ENCODE results near the gene MRPS7.

The MRPS7 gene

DNA sequence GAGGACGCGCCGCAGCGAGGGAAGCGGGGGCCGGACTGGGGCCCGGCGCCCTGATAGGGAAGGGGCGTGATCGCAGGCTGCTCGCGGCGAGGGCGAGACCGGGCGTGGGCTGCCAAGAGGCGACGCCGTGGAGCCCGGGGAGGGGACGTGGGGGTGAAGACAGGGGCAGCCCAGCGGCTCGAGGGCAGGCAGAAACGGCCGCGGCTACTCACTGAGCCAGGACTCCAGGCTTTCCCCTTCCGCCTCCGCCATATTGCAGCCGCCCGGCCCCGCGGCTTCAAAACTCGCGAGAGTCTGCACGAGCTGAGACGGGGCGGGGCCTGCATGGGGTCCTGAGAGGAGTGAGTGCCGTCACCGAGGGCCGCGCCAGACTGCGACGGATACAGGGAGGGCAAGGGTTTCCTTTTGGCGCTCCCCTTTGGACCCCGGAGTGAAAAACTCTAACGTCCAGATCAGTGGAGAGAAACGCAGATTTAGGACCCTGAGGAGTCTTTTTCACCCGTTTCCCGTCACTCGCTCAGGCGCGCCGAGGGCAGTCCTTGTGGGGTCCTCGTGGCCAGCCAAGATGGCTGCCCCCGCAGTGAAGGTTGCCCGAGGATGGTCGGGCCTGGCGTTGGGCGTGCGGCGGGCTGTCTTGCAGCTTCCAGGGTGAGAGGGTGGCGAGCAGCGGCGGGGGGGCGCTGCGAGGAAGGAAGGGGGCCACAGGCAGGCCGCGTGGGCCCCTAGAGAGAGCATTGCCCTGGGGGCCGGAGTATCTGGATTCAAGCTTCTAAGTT lies at the start of gene MRPS7, which contains the start of gene GGA3:
Gene MRPS7, plus strand, starts transcription at position 544 of the 776 bp plus-strand sequence. Its CDS starts 22 bp downstream, at position 566.
Gene GGA3, minus strand, starts transcription at position 271 of the 776 bp plus-strand sequence. Its CDS starts 19 bp downstream, at position 252.
- Histone ChIP-seq H3K9me3 (ENCODE audit: control insufficient read depth, low read length) (no peaks in the 10 kb centered on the region), H3K9ac (ENCODE audit: low read length) (peak within 1 kb of the TSS; percentile 99), H3K36me3 (ENCODE audit: control insufficient read depth, insufficient read depth, low read length, severe bottlenecking) (peaks cover 26% of the 10 kb centered on the region), H3K4me1 (ENCODE audit: control insufficient read depth, insufficient read depth, low read length) (peaks cover 29% of the 10 kb centered on the region), H3K4me3 (ENCODE audit: low read length) (peak within 1 kb of the TSS; percentile 98), H3K27me3 (replicated peaks; ENCODE audit: control insufficient read depth, insufficient read depth, low read length) (no peaks in the 10 kb centered on the region)
- DNase-seq (ENCODE audit: low read depth) = peak; percentile 99

DNA sequence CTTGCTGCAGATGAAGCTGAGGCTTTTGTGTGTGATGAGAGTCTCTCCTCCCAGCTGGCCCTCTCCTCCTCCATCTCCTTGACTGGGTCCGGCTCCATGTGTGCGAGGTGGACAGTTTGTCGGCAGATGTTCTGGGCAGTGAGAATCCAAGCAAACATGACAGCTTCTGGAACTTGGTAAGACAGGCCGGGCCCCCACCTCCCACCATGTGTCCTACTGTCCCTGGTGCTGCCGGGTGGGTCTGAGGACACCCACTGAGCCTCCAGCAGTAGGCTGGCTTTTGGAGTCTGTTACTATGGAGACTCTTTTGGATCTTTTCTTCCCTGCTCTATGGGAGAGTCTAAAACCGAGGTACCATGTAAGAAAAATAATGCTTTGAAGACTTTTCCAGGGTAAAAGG lies 43.5 kb upstream of the MRPS7 start:
- Histone ChIP-seq H3K27me3 (replicated peaks; ENCODE audit: control insufficient read depth, insufficient read depth, low read length) (no peaks in the 10 kb centered on the region), H3K4me3 (ENCODE audit: low read length) (no peak overlapping the region), H3K4me1 (ENCODE audit: control insufficient read depth, insufficient read depth, low read length) (no peaks in the 10 kb centered on the region), H3K9me3 (ENCODE audit: control insufficient read depth, low read length) (no peaks in the 10 kb centered on the region), H3K9ac (ENCODE audit: low read length) (no peak overlapping the region), H3K36me3 (ENCODE audit: control insufficient read depth, insufficient read depth, low read length, severe bottlenecking) (peaks cover 77% of the 10 kb centered on the region)
- no peak for DNase-seq (ENCODE audit: low read depth)

DNA sequence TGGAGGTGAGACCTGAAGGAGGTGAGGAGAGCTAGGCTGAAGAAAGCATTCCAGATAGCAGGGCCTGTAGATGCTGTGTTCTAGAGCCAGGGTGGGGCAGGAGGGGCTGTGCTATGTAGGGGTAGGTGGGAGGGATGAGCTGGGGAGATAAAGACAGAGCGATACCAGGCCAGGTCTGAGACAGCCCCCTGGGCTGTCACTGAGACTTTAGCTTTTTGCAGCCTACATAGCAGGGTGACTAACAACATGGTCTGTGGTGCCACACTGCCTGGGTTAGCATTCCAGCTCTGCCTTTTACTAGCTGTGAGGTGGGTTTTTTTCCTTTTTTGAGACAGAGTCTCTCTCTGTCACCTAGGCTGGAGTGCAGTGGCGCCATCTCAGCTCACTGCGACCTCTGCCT lies 41.9 kb upstream of the MRPS7 start:
- DNase-seq (ENCODE audit: low read depth) = no peak
- no peak overlapping the region for H3K4me3 ChIP-seq (ENCODE audit: low read length)
- H3K9me3 ChIP-seq (ENCODE audit: control insufficient read depth, low read length) = no peaks in the 10 kb centered on the region
- H3K36me3 ChIP-seq (ENCODE audit: control insufficient read depth, insufficient read depth, low read length, severe bottlenecking) = peaks cover 65% of the 10 kb centered on the region
- H3K9ac ChIP-seq (ENCODE audit: low read length) = no peak overlapping the region
- H3K4me1 ChIP-seq (ENCODE audit: control insufficient read depth, insufficient read depth, low read length) = no peaks in the 10 kb centered on the region
- H3K27me3 ChIP-seq (replicated peaks; ENCODE audit: control insufficient read depth, insufficient read depth, low read length) = no peaks in the 10 kb centered on the region

DNA sequence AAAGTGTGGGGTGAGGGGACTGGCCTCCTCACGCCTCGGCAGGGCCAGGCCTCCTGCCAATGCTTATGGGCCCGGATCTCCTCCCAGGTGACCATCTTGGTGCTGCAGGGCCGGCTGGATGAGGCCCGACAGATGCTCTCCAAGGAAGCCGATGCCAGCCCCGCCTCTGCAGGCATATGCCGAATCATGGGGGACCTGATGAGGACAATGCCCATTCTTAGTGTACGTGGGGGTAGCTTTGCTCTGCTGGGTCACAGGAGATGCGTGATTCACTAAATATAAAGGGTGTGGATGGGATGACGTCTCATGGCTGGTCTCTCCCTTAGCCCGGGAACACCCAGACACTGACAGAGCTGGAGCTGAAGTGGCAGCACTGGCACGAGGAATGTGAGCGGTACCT lies 36.7 kb upstream of the MRPS7 start:
- Histone ChIP-seq H3K4me3 (ENCODE audit: low read length) (no peak overlapping the region), H3K9ac (ENCODE audit: low read length) (no peak overlapping the region), H3K4me1 (ENCODE audit: control insufficient read depth, insufficient read depth, low read length) (peaks cover 21% of the 10 kb centered on the region), H3K36me3 (ENCODE audit: control insufficient read depth, insufficient read depth, low read length, severe bottlenecking) (peaks cover 46% of the 10 kb centered on the region), H3K27me3 (replicated peaks; ENCODE audit: control insufficient read depth, insufficient read depth, low read length) (no peaks in the 10 kb centered on the region), H3K9me3 (ENCODE audit: control insufficient read depth, low read length) (no peaks in the 10 kb centered on the region)
- no peak for DNase-seq (ENCODE audit: low read depth)

DNA sequence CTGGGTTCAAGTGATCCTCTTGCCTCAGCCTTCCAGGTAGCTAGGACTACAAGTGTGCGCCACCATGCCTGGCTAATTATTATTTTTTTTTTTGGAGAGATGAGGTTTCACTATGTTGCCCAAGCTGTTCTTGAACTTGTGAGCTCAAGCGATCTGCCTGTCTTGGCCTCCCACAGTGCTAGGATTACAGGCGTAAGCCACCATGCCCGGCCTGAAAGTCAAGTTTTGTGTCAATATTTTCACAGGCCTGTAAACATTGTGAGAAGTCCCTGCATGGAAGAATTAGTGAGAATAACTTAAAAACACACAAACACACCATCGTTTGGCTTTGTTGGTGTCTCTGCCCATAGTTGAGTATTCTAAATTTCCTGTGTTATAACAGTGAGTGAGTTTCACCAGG lies 34.0 kb upstream of the MRPS7 start:
- Histone ChIP-seq H3K27me3 (replicated peaks; ENCODE audit: control insufficient read depth, insufficient read depth, low read length) (no peaks in the 10 kb centered on the region), H3K4me3 (ENCODE audit: low read length) (no peak overlapping the region), H3K9me3 (ENCODE audit: control insufficient read depth, low read length) (no peaks in the 10 kb centered on the region), H3K36me3 (ENCODE audit: control insufficient read depth, insufficient read depth, low read length, severe bottlenecking) (peaks cover 56% of the 10 kb centered on the region), H3K4me1 (ENCODE audit: control insufficient read depth, insufficient read depth, low read length) (peaks cover 21% of the 10 kb centered on the region), H3K9ac (ENCODE audit: low read length) (peak overlapping the region; percentile 62)
- no peak for DNase-seq (ENCODE audit: low read depth)

DNA sequence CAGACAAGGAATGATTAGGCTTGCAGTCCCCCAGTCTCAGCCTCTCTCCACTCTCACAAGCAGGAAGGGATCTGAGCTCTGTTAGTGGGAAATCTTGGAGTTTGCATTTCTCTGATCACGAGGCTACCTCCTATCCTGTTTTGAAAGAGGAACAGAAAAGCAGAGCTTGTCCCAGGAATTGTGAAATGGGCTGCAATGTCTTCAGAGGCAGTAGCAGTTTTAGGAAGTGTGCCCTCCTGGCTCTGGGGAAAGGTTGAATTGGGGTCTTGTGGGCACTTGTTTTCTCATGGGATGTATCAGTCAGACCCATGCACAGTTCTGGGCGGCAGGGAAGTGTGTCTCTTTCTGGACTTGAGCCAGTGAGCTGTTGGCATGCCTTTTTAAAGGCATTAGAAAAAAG lies 33.4 kb upstream of the MRPS7 start:
- H3K27me3 ChIP-seq (replicated peaks; ENCODE audit: control insufficient read depth, insufficient read depth, low read length) = no peaks in the 10 kb centered on the region
- peaks cover 57% of the 10 kb centered on the region for H3K36me3 ChIP-seq (ENCODE audit: control insufficient read depth, insufficient read depth, low read length, severe bottlenecking)
- DNase-seq (ENCODE audit: low read depth) = no peak
- no peaks in the 10 kb centered on the region for H3K9me3 ChIP-seq (ENCODE audit: control insufficient read depth, low read length)
- peaks cover 21% of the 10 kb centered on the region for H3K4me1 ChIP-seq (ENCODE audit: control insufficient read depth, insufficient read depth, low read length)
- peak overlapping the region; percentile 65 for H3K9ac ChIP-seq (ENCODE audit: low read length)
- H3K4me3 ChIP-seq (ENCODE audit: low read length) = no peak overlapping the region

DNA sequence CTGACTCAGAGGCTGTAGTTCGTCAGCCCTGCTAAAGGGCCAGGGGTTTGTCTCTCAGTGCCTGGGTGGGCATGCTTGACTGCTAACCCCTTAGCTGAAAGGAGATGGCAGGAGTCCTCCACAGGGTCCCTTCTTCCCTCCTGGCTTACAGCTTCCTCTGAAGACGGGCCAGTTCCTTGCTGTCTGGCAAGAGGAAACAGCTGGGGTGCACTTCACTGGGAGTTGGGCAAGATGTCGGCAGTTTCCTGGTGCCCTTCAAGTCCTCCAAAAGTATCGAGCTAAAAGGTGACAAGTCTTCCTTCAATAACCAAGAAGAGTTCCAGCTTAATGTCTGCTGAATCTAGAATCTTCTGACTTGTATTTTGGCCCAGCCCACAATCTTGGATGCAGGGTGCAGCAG lies 32.8 kb upstream of the MRPS7 start:
- DNase-seq (ENCODE audit: low read depth) = no peak
- H3K36me3 ChIP-seq (ENCODE audit: control insufficient read depth, insufficient read depth, low read length, severe bottlenecking) = peaks cover 57% of the 10 kb centered on the region
- H3K4me3 ChIP-seq (ENCODE audit: low read length) = no peak overlapping the region
- no peaks in the 10 kb centered on the region for H3K27me3 ChIP-seq (replicated peaks; ENCODE audit: control insufficient read depth, insufficient read depth, low read length)
- H3K9me3 ChIP-seq (ENCODE audit: control insufficient read depth, low read length) = no peaks in the 10 kb centered on the region
- peak overlapping the region; percentile 65 for H3K9ac ChIP-seq (ENCODE audit: low read length)
- peaks cover 21% of the 10 kb centered on the region for H3K4me1 ChIP-seq (ENCODE audit: control insufficient read depth, insufficient read depth, low read length)

DNA sequence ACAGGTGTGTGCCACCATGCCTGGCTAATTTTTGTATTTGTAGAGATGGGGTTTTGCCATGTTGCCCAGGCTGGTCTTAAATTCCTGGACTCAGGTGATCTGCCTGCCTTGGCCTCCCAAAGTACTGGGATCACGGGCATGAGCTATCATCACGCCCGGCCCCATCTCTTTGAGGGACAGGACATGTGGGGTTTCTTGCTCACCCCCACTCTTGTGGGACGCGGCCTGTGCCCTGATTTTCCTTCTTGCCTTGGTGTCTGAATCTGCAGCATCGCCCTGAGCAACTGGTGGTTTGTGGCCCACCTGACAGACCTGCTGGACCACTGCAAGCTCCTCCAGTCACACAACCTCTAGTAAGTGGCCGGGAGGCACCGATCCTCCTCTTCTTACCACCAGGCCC lies 30.6 kb upstream of the MRPS7 start:
- no peaks in the 10 kb centered on the region for H3K9me3 ChIP-seq (ENCODE audit: control insufficient read depth, low read length)
- H3K4me3 ChIP-seq (ENCODE audit: low read length) = no peak overlapping the region
- H3K4me1 ChIP-seq (ENCODE audit: control insufficient read depth, insufficient read depth, low read length) = peaks cover 21% of the 10 kb centered on the region
- no peaks in the 10 kb centered on the region for H3K27me3 ChIP-seq (replicated peaks; ENCODE audit: control insufficient read depth, insufficient read depth, low read length)
- H3K36me3 ChIP-seq (ENCODE audit: control insufficient read depth, insufficient read depth, low read length, severe bottlenecking) = peaks cover 62% of the 10 kb centered on the region
- no peak overlapping the region for H3K9ac ChIP-seq (ENCODE audit: low read length)
- no peak for DNase-seq (ENCODE audit: low read depth)

DNA sequence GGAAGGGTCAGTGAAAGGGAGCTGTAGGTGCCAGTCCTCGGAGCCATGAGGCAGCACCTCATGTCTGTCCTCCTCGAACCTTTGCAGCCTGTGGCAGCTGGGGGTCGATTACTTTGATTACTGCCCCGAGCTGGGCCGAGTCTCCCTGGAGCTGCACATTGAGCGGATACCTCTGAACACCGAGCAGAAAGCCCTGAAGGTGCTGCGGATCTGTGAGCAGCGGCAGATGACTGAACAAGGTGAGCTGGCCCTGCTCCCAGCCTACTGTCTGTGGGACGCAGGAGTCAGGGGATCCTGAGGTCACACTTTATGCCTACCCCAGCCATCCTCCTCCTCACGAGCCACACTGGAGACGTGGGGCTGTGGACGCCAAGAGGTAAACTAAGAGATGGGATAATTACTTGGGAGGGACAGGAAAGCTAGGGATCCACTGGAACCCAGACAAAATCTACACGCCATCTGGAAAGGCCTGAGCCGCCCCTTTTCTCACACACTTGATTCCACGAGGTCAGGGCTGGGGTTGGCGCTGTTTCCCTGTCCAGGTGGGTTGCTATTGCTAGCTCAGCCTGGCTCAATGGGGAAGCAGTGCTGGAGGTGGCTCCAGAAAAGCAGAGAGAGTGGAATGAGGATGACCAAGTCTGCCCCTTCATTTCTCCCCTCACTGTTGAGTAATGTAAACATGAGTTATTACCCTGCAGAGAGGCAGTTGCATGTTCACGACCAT lies 29.8 kb upstream of the MRPS7 start:
- DNase-seq (ENCODE audit: low read depth) = no peak
- peaks cover 62% of the 10 kb centered on the region for H3K36me3 ChIP-seq (ENCODE audit: control insufficient read depth, insufficient read depth, low read length, severe bottlenecking)
- H3K9me3 ChIP-seq (ENCODE audit: control insufficient read depth, low read length) = no peaks in the 10 kb centered on the region

DNA sequence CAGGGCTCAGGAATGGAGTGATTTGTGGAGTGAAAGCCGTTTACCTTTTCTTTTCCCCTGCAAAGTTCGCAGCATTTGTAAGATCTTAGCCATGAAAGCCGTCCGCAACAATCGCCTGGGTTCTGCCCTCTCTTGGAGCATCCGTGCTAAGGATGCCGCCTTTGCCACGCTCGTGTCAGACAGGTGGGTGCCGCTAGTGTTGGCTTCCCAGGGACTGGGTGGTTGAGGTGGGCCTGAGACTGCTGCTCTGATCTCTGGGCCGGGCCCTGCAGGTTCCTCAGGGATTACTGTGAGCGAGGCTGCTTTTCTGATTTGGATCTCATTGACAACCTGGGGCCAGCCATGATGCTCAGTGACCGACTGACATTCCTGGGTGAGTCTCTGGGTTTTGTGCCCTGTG lies 28.9 kb upstream of the MRPS7 start:
- H3K27me3 ChIP-seq (replicated peaks; ENCODE audit: control insufficient read depth, insufficient read depth, low read length) = no peaks in the 10 kb centered on the region
- peaks cover 71% of the 10 kb centered on the region for H3K36me3 ChIP-seq (ENCODE audit: control insufficient read depth, insufficient read depth, low read length, severe bottlenecking)
- no peak overlapping the region for H3K4me3 ChIP-seq (ENCODE audit: low read length)

More for the DNA sequence above, 29.8 kb upstream of the MRPS7 start:
- H3K4me3 ChIP-seq (ENCODE audit: low read length) = no peak overlapping the region
- H3K4me1 ChIP-seq (ENCODE audit: control insufficient read depth, insufficient read depth, low read length) = peaks cover 28% of the 10 kb centered on the region
- H3K27me3 ChIP-seq (replicated peaks; ENCODE audit: control insufficient read depth, insufficient read depth, low read length) = no peaks in the 10 kb centered on the region
- no peak overlapping the region for H3K9ac ChIP-seq (ENCODE audit: low read length)

DNA sequence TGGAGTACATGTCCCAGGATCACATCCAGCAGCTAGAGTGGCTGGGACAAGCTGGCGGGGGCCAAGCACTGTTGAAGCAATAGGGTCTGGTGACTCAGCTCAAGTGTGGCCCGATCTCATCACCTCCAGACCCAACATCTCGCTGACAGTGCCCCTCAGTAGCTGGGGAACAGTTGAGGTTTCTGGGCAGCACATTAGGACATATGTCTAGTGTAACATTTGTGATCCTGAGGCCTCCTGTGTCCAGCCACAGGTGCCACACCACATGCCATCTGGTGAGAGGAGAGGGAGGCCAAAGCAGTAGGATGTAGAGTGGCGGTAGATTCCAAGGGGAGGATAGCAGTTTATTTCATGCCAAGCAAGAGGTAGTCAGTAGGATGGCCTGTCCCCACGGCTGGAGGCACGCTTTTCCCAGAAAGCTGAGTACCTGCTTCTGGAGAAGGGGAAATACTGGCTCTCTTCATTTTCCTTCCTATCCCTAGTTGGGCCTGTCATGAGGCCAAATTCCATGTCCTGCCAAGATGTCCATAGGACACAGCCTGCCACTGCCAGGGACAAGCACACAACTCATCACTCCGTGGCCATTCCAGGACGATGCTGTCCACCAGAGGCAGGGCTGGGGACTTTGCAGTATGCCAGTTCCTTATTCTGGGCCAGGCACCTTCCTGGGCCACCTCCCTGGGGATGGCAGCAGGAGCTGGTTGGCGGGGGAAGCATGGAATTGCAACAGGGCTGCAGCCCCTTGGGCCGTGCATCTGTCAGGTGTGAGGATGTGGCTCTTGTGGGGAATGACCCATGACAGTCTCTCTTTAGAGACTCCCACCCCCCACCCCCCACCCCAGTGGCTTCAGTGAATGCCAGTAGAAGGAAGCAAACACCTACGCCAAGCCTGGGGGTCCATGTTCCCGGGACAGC lies 24.3 kb upstream of the MRPS7 start:
- H3K4me3 ChIP-seq (ENCODE audit: low read length) = no peak overlapping the region
- H3K9ac ChIP-seq (ENCODE audit: low read length) = no peak overlapping the region
- H3K4me1 ChIP-seq (ENCODE audit: control insufficient read depth, insufficient read depth, low read length) = peaks cover 37% of the 10 kb centered on the region
- no peaks in the 10 kb centered on the region for H3K27me3 ChIP-seq (replicated peaks; ENCODE audit: control insufficient read depth, insufficient read depth, low read length)
- H3K9me3 ChIP-seq (ENCODE audit: control insufficient read depth, low read length) = no peaks in the 10 kb centered on the region
- H3K36me3 ChIP-seq (ENCODE audit: control insufficient read depth, insufficient read depth, low read length, severe bottlenecking) = peaks cover 78% of the 10 kb centered on the region
- DNase-seq (ENCODE audit: low read depth) = no peak

More for the DNA sequence above, 28.9 kb upstream of the MRPS7 start:
- Histone ChIP-seq H3K9me3 (ENCODE audit: control insufficient read depth, low read length) (no peaks in the 10 kb centered on the region), H3K9ac (ENCODE audit: low read length) (no peak overlapping the region), H3K4me1 (ENCODE audit: control insufficient read depth, insufficient read depth, low read length) (peaks cover 32% of the 10 kb centered on the region)
- no peak for DNase-seq (ENCODE audit: low read depth)
